ENCODE measurements around the gene TMEM69. TPM values are rescaled to one million over a fixed set of nuclear protein-coding genes. Genes with fewer than 3 reads are reported as not detected.

The TMEM69 gene
- total and polyA plus RNA-seq, 4 donors = 13.8 to 26.1 (median 16.8) TPM

GRCh38 chr1:45659222-45659621 lies 28.8 kb upstream of the TMEM69 start:
- WGBS, 2 donors = 97 to 98% methylated on average over 2 of the region's 2 CpGs
- peaks cover 23 to 39% (median 27%) of the 10 kb centered on the region in 4 donors for H3K36me3 ChIP-seq (ENCODE audit: control insufficient read depth in 4 of 4, insufficient read depth in 4 of 4, low read length in 4 of 4)
- no peak overlapping the region for H3K27ac ChIP-seq (ENCODE audit: low read depth in 1 of 2, low read length in 1 of 2)

GRCh38 chr1:45660336-45660735 lies 27.6 kb upstream of the TMEM69 start:
- no peaks in the 10 kb centered on the region for H3K9me3 ChIP-seq (ENCODE audit: control insufficient read depth in 4 of 4, insufficient read depth in 3 of 4, low read length in 3 of 4)
- no peak overlapping the region for H3K9ac ChIP-seq (ENCODE audit: insufficient read depth in 1 of 2, low read length in 2 of 2)
- H3K27ac ChIP-seq (ENCODE audit: low read depth in 1 of 2, low read length in 1 of 2) = no peak overlapping the region
- ATAC-seq (ENCODE audit: insufficient read depth, low FRiP score) (no peak), DNase-seq (no peak)
- no peak overlapping the region for H3K4me3 ChIP-seq
- TF ChIP-seq CTCF (IDR thresholded peaks at IDR 0.05; ENCODE audit: control extremely low read depth, extremely low read depth) = no peak
- H3K27me3 ChIP-seq (ENCODE audit: control insufficient read depth in 3 of 3, insufficient read depth in 3 of 3, low read length in 2 of 3) = no peaks in the 10 kb centered on the region
- H3K36me3 ChIP-seq (ENCODE audit: control insufficient read depth in 4 of 4, insufficient read depth in 4 of 4, low read length in 4 of 4) = peaks cover 12 to 30% (median 20%) of the 10 kb centered on the region in 4 donors
- H3K4me1 ChIP-seq (ENCODE audit: control insufficient read depth in 5 of 5, insufficient read depth in 5 of 5, low read length in 5 of 5) = no peaks in the 10 kb centered on the region
- WGBS, 2 donors = 55 to 60% methylated on average over 2 of the region's 2 CpGs

More at GRCh38 chr1:45659222-45659621, 28.8 kb upstream of the TMEM69 start:
- no peak for TF ChIP-seq CTCF (IDR thresholded peaks at IDR 0.05; ENCODE audit: control extremely low read depth, extremely low read depth)
- no peaks in the 10 kb centered on the region for H3K4me1 ChIP-seq (ENCODE audit: control insufficient read depth in 5 of 5, insufficient read depth in 5 of 5, low read length in 5 of 5)
- no peak for DNase-seq
- ATAC-seq (ENCODE audit: insufficient read depth, low FRiP score) = no peak
- no peaks in the 10 kb centered on the region for H3K9me3 ChIP-seq (ENCODE audit: control insufficient read depth in 4 of 4, insufficient read depth in 3 of 4, low read length in 3 of 4)
- H3K27me3 ChIP-seq (ENCODE audit: control insufficient read depth in 3 of 3, insufficient read depth in 3 of 3, low read length in 2 of 3) = no peaks in the 10 kb centered on the region
- no peak overlapping the region for H3K4me3 ChIP-seq
- no peak overlapping the region for H3K9ac ChIP-seq (ENCODE audit: insufficient read depth in 1 of 2, low read length in 2 of 2)

GRCh38 chr1:45666836-45667235 lies 21.1 kb upstream of the TMEM69 start:
- Histone ChIP-seq H3K36me3 (ENCODE audit: control insufficient read depth in 4 of 4, insufficient read depth in 4 of 4, low read length in 4 of 4) (no peaks in the 10 kb centered on the region), H3K9me3 (ENCODE audit: control insufficient read depth in 4 of 4, insufficient read depth in 3 of 4, low read length in 3 of 4) (no peaks in the 10 kb centered on the region), H3K9ac (ENCODE audit: insufficient read depth in 1 of 2, low read length in 2 of 2) (no peak overlapping the region), H3K27ac (ENCODE audit: low read depth in 1 of 2, low read length in 1 of 2) (no peak overlapping the region), H3K4me1 (ENCODE audit: control insufficient read depth in 5 of 5, insufficient read depth in 5 of 5, low read length in 5 of 5) (peaks cover 0 to 22% (median 0%) of the 10 kb centered on the region in 5 donors), H3K27me3 (ENCODE audit: control insufficient read depth in 3 of 3, insufficient read depth in 3 of 3, low read length in 2 of 3) (no peaks in the 10 kb centered on the region), H3K4me3 (no peak overlapping the region)
- DNase-seq (no peak), ATAC-seq (ENCODE audit: insufficient read depth, low FRiP score) (no peak)
- 68 to 93% methylated on average over 2 of the region's 2 CpGs for WGBS, 2 donors
- TF ChIP-seq CTCF (IDR thresholded peaks at IDR 0.05; ENCODE audit: control extremely low read depth, extremely low read depth) = no peak
